Vagina (tissue), 2 donors: ENCODE data around the gene ARHGAP26. TPM values are rescaled to one million over a fixed set of nuclear protein-coding genes. Genes with fewer than 3 reads are reported as not detected.

Source experiments
- DNase-seq, 2 donors: peaks; one replicate each; pipeline ENCODE4 v3.0.0-alpha.2; 2017; ENCODE audit errors: extremely low spot score in 2 of 2
- H3K27ac ChIP-seq: fragments of 200-600 bp; sonication (generic); one replicate; pipeline ENCODE4 v1.5.1; 2019
- H3K27me3 ChIP-seq: fragments of 200-600 bp; sonication (generic); one replicate; pipeline ENCODE4 v1.5.1; 2019
- H3K36me3 ChIP-seq, 2 donors: fragments of 200-600 bp; sonication (generic); one replicate each; pipeline ENCODE4 v1.5.1; 2017 to 2019
- H3K4me1 ChIP-seq: fragments of 200-600 bp; sonication (generic); one replicate; pipeline ENCODE4 v1.5.1; 2019
- H3K4me3 ChIP-seq, 2 donors: fragments of 200-600 bp; sonication (generic); 1 replicate in 1 of 2; 2 replicates in 1 of 2; pipeline ENCODE4 v1.5.1; 2016 to 2019
- H3K9me3 ChIP-seq: fragments of 200-600 bp; sonication (generic); one replicate; pipeline ENCODE4 v1.5.1; 2019
- CTCF ChIP-seq, 3 experiments: fragments of 450-650 bp in 2 of 3; fragments of 200-600 bp in 1 of 3; sonication (generic) in 1 of 3; IDR thresholded peaks; one replicate each; pipeline ENCODE4 v1.5.1; 2017 to 2019; ENCODE audit warnings: antibody characterized with exemption in 3 of 3, mild to moderate bottlenecking in 2 of 3, moderate library complexity in 2 of 3
- POLR2A ChIP-seq, 2 donors: fragments of 450-650 bp; IDR thresholded peaks; one replicate each; pipeline ENCODE4 v1.6.1; 2017; ENCODE audit warnings: antibody characterized with exemption in 2 of 2, mild to moderate bottlenecking in 2 of 2, moderate library complexity in 2 of 2
- POLR2AphosphoS5 ChIP-seq, 2 donors: sonication (generic); formaldehyde crosslinking; IDR thresholded peaks; one replicate each; pipeline ENCODE4 v1.9.0; 2017; ENCODE audit warnings: antibody characterized with exemption in 2 of 2, mild to moderate bottlenecking in 2 of 2, low read depth in 1 of 2; ENCODE audit not compliant: insufficient read depth in 1 of 2
- intact Hi-C: fragments of 100-400 bp; cut with DNase I; formaldehyde crosslinking; loops from one replicate; pipeline ENCODE4 v1.15.1; 2023
- total RNA-seq: library from RNA; depleted of rRNA; stranded (reverse); fragments of >200 nt; gene quantifications from one replicate; pipeline ENCODE4 v1.2.3, GENCODE V29; 2016

ARHGAP26 gene
- total RNA-seq, 1 donor from 2014 or later, result 42.5 TPM

DNA sequence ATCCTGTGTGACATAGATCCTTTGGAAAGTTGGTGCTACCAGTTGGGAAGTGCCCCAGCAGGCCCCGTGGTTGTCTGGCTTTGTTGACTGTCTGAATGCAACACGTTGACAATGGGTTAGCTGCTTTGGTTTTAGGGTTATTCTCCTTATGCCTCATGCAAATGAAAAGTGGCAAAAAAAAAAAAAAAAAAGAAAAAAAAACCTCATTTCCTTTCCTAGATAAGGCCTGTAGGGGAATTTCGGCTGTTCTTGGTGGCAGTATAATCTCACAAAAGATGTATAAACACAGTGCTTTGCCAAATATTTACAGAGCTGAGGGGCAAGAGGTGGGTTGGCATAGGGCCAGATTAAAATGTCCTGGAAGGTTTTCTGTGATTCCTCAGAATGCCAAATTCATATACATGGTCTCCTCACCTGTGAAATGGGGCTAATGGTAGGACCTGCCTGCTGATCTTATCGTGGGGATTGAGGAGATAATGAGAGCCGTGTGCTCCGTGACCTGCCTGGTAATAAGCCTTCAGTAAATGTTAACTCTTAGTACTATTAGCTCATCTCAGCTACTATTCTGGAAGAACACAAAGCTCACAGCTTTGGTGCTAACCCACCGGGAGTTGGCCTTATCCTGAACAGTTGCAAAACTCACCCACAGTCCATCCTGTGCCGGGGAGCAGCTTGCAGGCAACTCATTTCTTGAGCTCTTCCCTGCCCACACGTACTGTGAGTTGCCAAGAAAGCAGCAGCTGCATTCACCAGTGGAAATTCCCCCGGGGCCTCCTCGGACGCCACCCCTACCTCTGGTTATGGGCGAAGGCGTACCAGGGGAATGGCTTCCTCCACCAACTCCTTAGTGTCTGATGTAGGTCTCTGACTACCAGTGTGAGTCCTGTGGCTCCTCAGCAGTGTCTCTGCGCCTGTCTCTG, 413.0 kb downstream of the ARHGAP26 start:
- DNase-seq, result no peak
- H3K4me1 ChIP-seq, result peaks cover 18% of the 10 kb centered on the region
- intact Hi-C loops, result no loop called here
- no peak overlapping the region for H3K27ac ChIP-seq
- TF ChIP-seq POLR2A (IDR thresholded peaks at IDR 0.05) (no peak), CTCF (IDR thresholded peaks at IDR 0.05) (no peak), POLR2AphosphoS5 (IDR thresholded peaks at IDR 0.05; ENCODE audit: insufficient read depth in 1 of 2, low read depth in 1 of 2) (no peak)
- no peaks in the 10 kb centered on the region for H3K9me3 ChIP-seq
- no peaks in the 10 kb centered on the region for H3K36me3 ChIP-seq
- H3K4me3 ChIP-seq, result no peak overlapping the region
- no peaks in the 10 kb centered on the region for H3K27me3 ChIP-seq

- TF ChIP-seq POLR2A (IDR thresholded peaks at IDR 0.05) (no peak), CTCF (IDR thresholded peaks at IDR 0.05) (no peak), POLR2AphosphoS5 (IDR thresholded peaks at IDR 0.05; ENCODE audit: insufficient read depth in 1 of 2, low read depth in 1 of 2) (no peak)
- H3K4me1 ChIP-seq, result peaks cover 18% of the 10 kb centered on the region
- H3K27me3 ChIP-seq, result no peaks in the 10 kb centered on the region
- DNase-seq, result no peak
- intact Hi-C loops, result no loop called here
- no peaks in the 10 kb centered on the region for H3K9me3 ChIP-seq
- H3K4me3 ChIP-seq, result no peak overlapping the region
- H3K27ac ChIP-seq, result no peak overlapping the region
- H3K36me3 ChIP-seq, result no peaks in the 10 kb centered on the region
Observed at GRCh38 chr5:143183989-143184388, 413.8 kb downstream of the ARHGAP26 start.

GRCh38 chr5:143186623-143187022, 416.4 kb downstream of the ARHGAP26 start:
- no peak for DNase-seq
- TF ChIP-seq POLR2AphosphoS5 (IDR thresholded peaks at IDR 0.05; ENCODE audit: insufficient read depth in 1 of 2, low read depth in 1 of 2) (no peak), CTCF (IDR thresholded peaks at IDR 0.05) (no peak), POLR2A (IDR thresholded peaks at IDR 0.05) (no peak)
- intact Hi-C loops, result no loop called here
- no peak overlapping the region for H3K4me3 ChIP-seq
- no peak overlapping the region for H3K27ac ChIP-seq
- no peaks in the 10 kb centered on the region for H3K36me3 ChIP-seq
- no peaks in the 10 kb centered on the region for H3K9me3 ChIP-seq
- H3K27me3 ChIP-seq, result no peaks in the 10 kb centered on the region
- H3K4me1 ChIP-seq, result peaks cover 9% of the 10 kb centered on the region

DNA sequence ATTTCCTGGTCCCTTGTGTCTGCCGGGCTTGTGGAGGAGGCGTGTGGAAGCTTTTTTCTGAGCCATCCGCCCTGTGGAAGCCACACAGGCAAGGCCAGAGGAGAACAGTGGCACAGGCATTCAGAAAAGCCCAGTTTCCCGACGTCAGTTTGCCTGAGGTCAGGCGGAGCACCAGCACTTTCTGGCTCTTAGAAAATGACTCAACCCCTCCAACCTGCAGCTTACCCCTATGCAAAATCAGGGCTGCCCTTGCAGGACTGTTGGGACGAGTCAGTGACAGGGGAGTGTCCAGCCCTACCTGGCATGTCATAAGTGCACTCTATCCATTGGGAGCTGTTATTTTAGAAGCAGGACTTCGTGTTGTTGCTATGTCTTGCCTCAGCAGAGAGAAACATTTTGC, 417.3 kb downstream of the ARHGAP26 start:
- intact Hi-C loops, result no loop called here

GRCh38 chr5:143188083-143188482, 417.9 kb downstream of the ARHGAP26 start:
- Histone ChIP-seq H3K4me1 (no peaks in the 10 kb centered on the region), H3K9me3 (no peaks in the 10 kb centered on the region), H3K27ac (no peak overlapping the region), H3K36me3 (no peaks in the 10 kb centered on the region), H3K27me3 (no peaks in the 10 kb centered on the region), H3K4me3 (no peak overlapping the region)
- TF ChIP-seq POLR2A (IDR thresholded peaks at IDR 0.05) (no peak), CTCF (IDR thresholded peaks at IDR 0.05) (no peak), POLR2AphosphoS5 (IDR thresholded peaks at IDR 0.05; ENCODE audit: insufficient read depth in 1 of 2, low read depth in 1 of 2) (no peak)
- intact Hi-C loops, result no loop called here
- no peak for DNase-seq

More for the DNA sequence above, 417.3 kb downstream of the ARHGAP26 start:
- H3K4me1 ChIP-seq, result peaks cover 5% of the 10 kb centered on the region
- H3K27me3 ChIP-seq, result no peaks in the 10 kb centered on the region
- H3K27ac ChIP-seq, result no peak overlapping the region
- no peak for TF ChIP-seq POLR2AphosphoS5 (IDR thresholded peaks at IDR 0.05; ENCODE audit: insufficient read depth in 1 of 2, low read depth in 1 of 2)
- TF ChIP-seq POLR2A (IDR thresholded peaks at IDR 0.05), result no peak
- no peaks in the 10 kb centered on the region for H3K9me3 ChIP-seq
- DNase-seq, result no peak
- no peaks in the 10 kb centered on the region for H3K36me3 ChIP-seq
- H3K4me3 ChIP-seq, result no peak overlapping the region
